ENCODE measurements around the gene MBD3.

MBD3 gene

GRCh38 chr19:1599460-1599846, 6.8 kb upstream of the MBD3 start:
- no peak for TF ChIP-seq CTCF (IDR thresholded peaks at IDR 0.05; ENCODE audit: control insufficient read depth, insufficient read depth, low read depth, low read length, missing control alignments)
- DNase-seq (ENCODE audit: low read depth): no peak
- no peak overlapping the region for H3K4me3 ChIP-seq (ENCODE audit: control insufficient read depth, low read depth, low read length)

GRCh38 chr19:1598777-1599459, 6.3 kb upstream of the MBD3 start:
- no peak overlapping the region for H3K4me3 ChIP-seq (ENCODE audit: control insufficient read depth, low read depth, low read length)
- TF ChIP-seq CTCF (IDR thresholded peaks at IDR 0.05; ENCODE audit: control insufficient read depth, insufficient read depth, low read depth, low read length, missing control alignments): no peak
- DNase-seq (ENCODE audit: low read depth): no peak

GRCh38 chr19:1593501-1593772, 772 bp upstream of the MBD3 start:
- H3K4me3 ChIP-seq (ENCODE audit: control insufficient read depth, low read depth, low read length): no peak overlapping the region
- DNase-seq (ENCODE audit: low read depth): no peak
- no peak for TF ChIP-seq CTCF (IDR thresholded peaks at IDR 0.05; ENCODE audit: control insufficient read depth, insufficient read depth, low read depth, low read length, missing control alignments)

- H3K4me3 ChIP-seq (ENCODE audit: control insufficient read depth, low read depth, low read length): peak overlapping the region; percentile 88
- no peak for TF ChIP-seq CTCF (IDR thresholded peaks at IDR 0.05; ENCODE audit: control insufficient read depth, insufficient read depth, low read depth, low read length, missing control alignments)
- peak; percentile 34 for DNase-seq (ENCODE audit: low read depth)
These were observed 476 bp downstream of the MBD3 start for GRCh38 chr19:1592024-1592754.

GRCh38 chr19:1591421-1592023, 1.1 kb downstream of the MBD3 start:
- no peak for TF ChIP-seq CTCF (IDR thresholded peaks at IDR 0.05; ENCODE audit: control insufficient read depth, insufficient read depth, low read depth, low read length, missing control alignments)
- H3K4me3 ChIP-seq (ENCODE audit: control insufficient read depth, low read depth, low read length): peak overlapping the region; percentile 88
- DNase-seq (ENCODE audit: low read depth): no peak

- TF ChIP-seq CTCF (IDR thresholded peaks at IDR 0.05; ENCODE audit: control insufficient read depth, insufficient read depth, low read depth, low read length, missing control alignments): peak; percentile 38
- DNase-seq (ENCODE audit: low read depth): no peak
- H3K4me3 ChIP-seq (ENCODE audit: control insufficient read depth, low read depth, low read length): peak overlapping the region; percentile 88
These were observed 1.8 kb downstream of the MBD3 start for GRCh38 chr19:1590641-1591397.
